Measurements from ENCODE around the gene ZNF71. TPM values are rescaled to one million over a fixed set of nuclear protein-coding genes. Genes with fewer than 3 reads are reported as not detected.

Gene ZNF71
- 1 to 10 TPM; 2.5 to 3.0 TPM for total RNA-seq

GRCh38 chr19:56594783-56595547 lies at the start of gene ZNF71:
ZNF71 (plus strand) TSS chr19:56595302; CDS start chr19:56601559, 6,257 bp downstream.
- H3K27ac Mint-ChIP-seq = peak within 1 kb of the TSS; percentile 52
- H3K4me3 Mint-ChIP-seq = peak within 1 kb of the TSS; percentile 92
- H3K4me1 Mint-ChIP-seq (ENCODE audit: low read depth) = peaks cover 21% of the 10 kb centered on the region
- peak; percentile 91 for DNase-seq
- H3K27me3 Mint-ChIP-seq (ENCODE audit: low read depth) = no peaks in the 10 kb centered on the region
- CTCF ChIA-PET = no interaction called here
- intact Hi-C loops (cut with micrococcal nuclease) = loop anchor here (1.0 to 5.0 kb wide), 3 partner anchors 28 to 202 kb away; partner anchors contain the start of genes ZFP28, ZNF470 and ZNF582
- peaks cover 32% of the 10 kb centered on the region for H3K36me3 Mint-ChIP-seq (ENCODE audit: low read depth)
- peaks cover 38% of the 10 kb centered on the region for H3K9me3 Mint-ChIP-seq

- CTCF ChIA-PET = no interaction called here
- Mint-ChIP-seq H3K27ac (no peak overlapping the region), H3K4me3 (no peak overlapping the region), H3K27me3 (ENCODE audit: low read depth) (no peaks in the 10 kb centered on the region), H3K4me1 (ENCODE audit: low read depth) (no peaks in the 10 kb centered on the region), H3K9me3 (peaks cover 53% of the 10 kb centered on the region), H3K36me3 (ENCODE audit: low read depth) (peaks cover 66% of the 10 kb centered on the region)
- DNase-seq = no peak
- intact Hi-C loops (cut with micrococcal nuclease) = no loop called here
Measured at GRCh38 chr19:56547535-56547934, 47.6 kb upstream of the ZNF71 start.

- no peak for DNase-seq
- intact Hi-C loops (cut with micrococcal nuclease) = no loop called here
- H3K4me3 Mint-ChIP-seq = no peak overlapping the region
- no peaks in the 10 kb centered on the region for H3K27me3 Mint-ChIP-seq (ENCODE audit: low read depth)
- CTCF ChIA-PET = no interaction called here
- no peaks in the 10 kb centered on the region for H3K4me1 Mint-ChIP-seq (ENCODE audit: low read depth)
- no peak overlapping the region for H3K27ac Mint-ChIP-seq
- H3K9me3 Mint-ChIP-seq = peaks cover 61% of the 10 kb centered on the region
- peaks cover 57% of the 10 kb centered on the region for H3K36me3 Mint-ChIP-seq (ENCODE audit: low read depth)
Measured at GRCh38 chr19:56554272-56554869, 40.7 kb upstream of the ZNF71 start.

- CTCF ChIA-PET = interaction anchor here (0.7 kb wide), 1 partner anchor 11 kb away, joined by 3 read pairs; no protein-coding TSS in a partner anchor
- H3K36me3 Mint-ChIP-seq (ENCODE audit: low read depth) = peaks cover 50% of the 10 kb centered on the region
- H3K27ac Mint-ChIP-seq = no peak overlapping the region
- intact Hi-C loops (cut with micrococcal nuclease) = loop anchor here (10.0 kb wide), 1 partner anchor 158 kb away; the partner anchor contains the start of gene ZNF583
- peaks cover 67% of the 10 kb centered on the region for H3K9me3 Mint-ChIP-seq
- peaks cover 6% of the 10 kb centered on the region for H3K4me1 Mint-ChIP-seq (ENCODE audit: low read depth)
- H3K27me3 Mint-ChIP-seq (ENCODE audit: low read depth) = no peaks in the 10 kb centered on the region
- no peak overlapping the region for H3K4me3 Mint-ChIP-seq
- DNase-seq = no peak
Measured at GRCh38 chr19:56562766-56563165, 32.3 kb upstream of the ZNF71 start.

GRCh38 chr19:56566904-56567273 lies 28.2 kb upstream of the ZNF71 start:
- Mint-ChIP-seq H3K4me1 (ENCODE audit: low read depth) (peaks cover 13% of the 10 kb centered on the region), H3K27ac (peak overlapping the region; percentile 73), H3K9me3 (peaks cover 60% of the 10 kb centered on the region), H3K36me3 (ENCODE audit: low read depth) (peaks cover 58% of the 10 kb centered on the region), H3K27me3 (ENCODE audit: low read depth) (no peaks in the 10 kb centered on the region), H3K4me3 (peak overlapping the region; percentile 94)
- DNase-seq = peak; percentile 54
- CTCF ChIA-PET = no interaction called here
- intact Hi-C loops (cut with micrococcal nuclease) = loop anchor here (1.0 to 10.0 kb wide), 3 partner anchors 28 to 162 kb away; partner anchors contain the start of genes ZFP28, ZNF583 and ZNF71

- CTCF ChIA-PET = no interaction called here
- H3K4me1 Mint-ChIP-seq (ENCODE audit: low read depth) = peaks cover 13% of the 10 kb centered on the region
- DNase-seq = peak; percentile 91
- H3K4me3 Mint-ChIP-seq = peak within 1 kb of the TSS; percentile 94
- H3K27ac Mint-ChIP-seq = peak within 1 kb of the TSS; percentile 73
- peaks cover 57% of the 10 kb centered on the region for H3K36me3 Mint-ChIP-seq (ENCODE audit: low read depth)
- no peaks in the 10 kb centered on the region for H3K27me3 Mint-ChIP-seq (ENCODE audit: low read depth)
- peaks cover 55% of the 10 kb centered on the region for H3K9me3 Mint-ChIP-seq
- intact Hi-C loops (cut with micrococcal nuclease) = loop anchor here (1.0 to 10.0 kb wide), 3 partner anchors 28 to 163 kb away; partner anchors contain the start of genes ZFP28, ZNF583 and ZNF71
Measured at GRCh38 chr19:56567274-56568120, 27.6 kb upstream of the ZNF71 start, which contains the start of gene ZNF470. ZNF470 (plus strand) TSS chr19:56567468; CDS start chr19:56570312, 2,844 bp downstream.

- H3K4me1 Mint-ChIP-seq (ENCODE audit: low read depth) = peaks cover 9% of the 10 kb centered on the region
- H3K36me3 Mint-ChIP-seq (ENCODE audit: low read depth) = peaks cover 76% of the 10 kb centered on the region
- intact Hi-C loops (cut with micrococcal nuclease) = no loop called here
- no peaks in the 10 kb centered on the region for H3K27me3 Mint-ChIP-seq (ENCODE audit: low read depth)
- H3K27ac Mint-ChIP-seq = no peak overlapping the region
- H3K4me3 Mint-ChIP-seq = no peak overlapping the region
- no peak for DNase-seq
- CTCF ChIA-PET = interaction anchor here (0.5 kb wide), 1 partner anchor 56 kb away, joined by 3 read pairs; no protein-coding TSS in a partner anchor
- H3K9me3 Mint-ChIP-seq = peaks cover 67% of the 10 kb centered on the region
Measured at GRCh38 chr19:56572589-56572988, 22.5 kb upstream of the ZNF71 start.

- no peaks in the 10 kb centered on the region for H3K27me3 Mint-ChIP-seq (ENCODE audit: low read depth)
- CTCF ChIA-PET = interaction anchor here (1.0 kb wide), 1 partner anchor 12 kb away, joined by 3 read pairs; no protein-coding TSS in a partner anchor
- no peak overlapping the region for H3K4me3 Mint-ChIP-seq
- H3K36me3 Mint-ChIP-seq (ENCODE audit: low read depth) = peaks cover 71% of the 10 kb centered on the region
- H3K27ac Mint-ChIP-seq = no peak overlapping the region
- intact Hi-C loops (cut with micrococcal nuclease) = no loop called here
- no peaks in the 10 kb centered on the region for H3K4me1 Mint-ChIP-seq (ENCODE audit: low read depth)
- peaks cover 69% of the 10 kb centered on the region for H3K9me3 Mint-ChIP-seq
- no peak for DNase-seq
Measured at GRCh38 chr19:56573914-56574313, 21.2 kb upstream of the ZNF71 start.

GRCh38 chr19:56577719-56578602 lies 17.1 kb upstream of the ZNF71 start:
- CTCF ChIA-PET = no interaction called here
- no peaks in the 10 kb centered on the region for H3K27me3 Mint-ChIP-seq (ENCODE audit: low read depth)
- intact Hi-C loops (cut with micrococcal nuclease) = no loop called here
- no peaks in the 10 kb centered on the region for H3K4me1 Mint-ChIP-seq (ENCODE audit: low read depth)
- no peak for DNase-seq
- peaks cover 58% of the 10 kb centered on the region for H3K36me3 Mint-ChIP-seq (ENCODE audit: low read depth)
- H3K27ac Mint-ChIP-seq = no peak overlapping the region
- H3K9me3 Mint-ChIP-seq = peaks cover 69% of the 10 kb centered on the region
- no peak overlapping the region for H3K4me3 Mint-ChIP-seq

GRCh38 chr19:56594446-56594782 lies 688 bp upstream of the ZNF71 start:
- peaks cover 29% of the 10 kb centered on the region for H3K36me3 Mint-ChIP-seq (ENCODE audit: low read depth)
- CTCF ChIA-PET = no interaction called here
- peaks cover 36% of the 10 kb centered on the region for H3K9me3 Mint-ChIP-seq
- intact Hi-C loops (cut with micrococcal nuclease) = no loop called here
- DNase-seq = no peak
- H3K27me3 Mint-ChIP-seq (ENCODE audit: low read depth) = no peaks in the 10 kb centered on the region
- peaks cover 21% of the 10 kb centered on the region for H3K4me1 Mint-ChIP-seq (ENCODE audit: low read depth)
- H3K27ac Mint-ChIP-seq = no peak overlapping the region
- peak overlapping the region; percentile 92 for H3K4me3 Mint-ChIP-seq

- intact Hi-C loops (cut with micrococcal nuclease) = loop anchor here (1.0 to 5.0 kb wide), 3 partner anchors 28 to 202 kb away; partner anchors contain the start of genes ZFP28, ZNF470 and ZNF582
- CTCF ChIA-PET = no interaction called here
- no peak for DNase-seq
- Mint-ChIP-seq H3K4me3 (peak overlapping the region; percentile 92), H3K27me3 (ENCODE audit: low read depth) (no peaks in the 10 kb centered on the region), H3K36me3 (ENCODE audit: low read depth) (peaks cover 34% of the 10 kb centered on the region), H3K4me1 (ENCODE audit: low read depth) (peaks cover 22% of the 10 kb centered on the region), H3K9me3 (peaks cover 38% of the 10 kb centered on the region), H3K27ac (peak overlapping the region; percentile 52)
Measured at GRCh38 chr19:56595548-56595899, 422 bp downstream of the ZNF71 start.
